Measurements from ENCODE around the gene MKKS.

The MKKS gene

DNA sequence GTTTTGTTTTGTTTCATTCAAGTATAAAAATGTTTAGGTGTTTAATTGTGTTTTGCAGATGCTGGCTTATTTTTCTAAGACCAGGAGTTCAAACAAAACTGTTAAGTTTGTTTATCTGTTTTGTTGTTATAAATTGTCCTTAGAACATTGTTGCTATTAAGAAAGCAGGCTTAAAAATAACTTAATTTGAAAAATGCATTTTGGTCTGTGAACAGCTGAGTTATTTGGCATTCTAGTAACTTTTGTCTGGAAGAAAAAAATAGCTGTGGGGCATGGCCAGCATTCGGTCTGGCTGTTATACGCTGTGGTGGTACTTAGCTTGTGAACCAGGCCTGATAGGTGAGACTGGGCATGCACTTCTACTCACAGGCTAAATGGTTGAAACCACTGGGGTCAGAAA lies 38.8 kb upstream of the MKKS start:
- Histone ChIP-seq H3K9me3 (ENCODE audit: low read depth, low read length) (no peaks in the 10 kb centered on the region), H3K4me3 (no peak overlapping the region), H3K9ac (ENCODE audit: insufficient read length) (no peak overlapping the region), H3K27ac (0 out of 2 replicates have a peak overlapping the region, but pooled peaks have one; percentile 14), H3K36me3 (ENCODE audit: insufficient read depth, low read length) (no peaks in the 10 kb centered on the region)
- TF ChIP-seq EZH2 (IDR thresholded peaks at IDR 0.05) (no peak), FOXP2 (optimal IDR thresholded peaks at IDR 0.05; ENCODE audit: control extremely low read depth, extremely low read length, insufficient read depth) (no peak), POLR2AphosphoS5 (IDR thresholded peaks at IDR 0.05; ENCODE audit: borderline replicate concordance, low read depth, low read length) (no peak)
- DNase-seq (ENCODE audit: low read depth, low spot score), result no peak

DNA sequence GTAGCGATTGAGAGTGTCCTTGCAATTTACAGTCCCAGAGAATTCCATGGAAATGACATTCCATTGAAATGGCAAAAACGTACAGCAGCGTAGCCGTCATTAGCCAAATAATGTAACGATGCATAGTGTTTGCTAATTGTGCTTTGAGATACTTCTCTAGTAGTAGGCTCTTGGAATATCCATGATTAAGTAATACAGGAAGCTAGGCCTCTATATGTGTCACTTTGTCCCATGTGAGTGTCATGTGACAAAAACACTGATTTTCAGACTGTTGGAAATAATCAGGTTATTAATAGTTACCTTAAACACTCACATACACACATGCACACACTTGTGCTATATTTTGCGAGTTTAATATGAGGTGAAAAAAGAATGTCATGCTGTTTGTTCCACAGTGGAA lies 36.3 kb upstream of the MKKS start:
- no peak overlapping the region for H3K27ac ChIP-seq
- TF ChIP-seq FOXP2 (optimal IDR thresholded peaks at IDR 0.05; ENCODE audit: control extremely low read depth, extremely low read length, insufficient read depth) (no peak), POLR2AphosphoS5 (IDR thresholded peaks at IDR 0.05; ENCODE audit: borderline replicate concordance, low read depth, low read length) (no peak), EZH2 (IDR thresholded peaks at IDR 0.05) (no peak)
- no peak overlapping the region for H3K4me3 ChIP-seq
- no peaks in the 10 kb centered on the region for H3K36me3 ChIP-seq (ENCODE audit: insufficient read depth, low read length)
- DNase-seq (ENCODE audit: low read depth, low spot score), result no peak
- H3K9ac ChIP-seq (ENCODE audit: insufficient read length), result no peak overlapping the region
- no peaks in the 10 kb centered on the region for H3K9me3 ChIP-seq (ENCODE audit: low read depth, low read length)

DNA sequence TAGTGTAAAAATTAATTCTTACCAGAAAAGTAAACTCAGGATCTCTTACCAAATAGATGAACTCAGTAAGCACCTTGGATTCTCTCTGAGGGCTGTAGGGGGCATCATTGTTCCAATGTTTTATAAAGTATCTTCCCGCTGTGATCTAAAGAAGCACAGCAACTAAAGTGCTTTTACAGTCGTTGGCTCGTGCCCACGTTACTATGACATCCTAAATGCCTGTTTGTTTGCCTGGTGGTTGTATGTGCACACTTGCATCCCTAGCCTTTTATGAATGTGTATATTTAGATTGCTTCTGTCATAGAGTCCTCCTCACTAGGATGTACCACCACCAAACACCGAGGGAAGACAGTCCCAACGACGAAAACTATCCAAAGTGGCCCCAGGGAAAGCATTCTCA lies 35.6 kb upstream of the MKKS start:
- no peak overlapping the region for H3K9ac ChIP-seq (ENCODE audit: insufficient read length)
- no peaks in the 10 kb centered on the region for H3K36me3 ChIP-seq (ENCODE audit: insufficient read depth, low read length)
- H3K27ac ChIP-seq, result no peak overlapping the region

DNA sequence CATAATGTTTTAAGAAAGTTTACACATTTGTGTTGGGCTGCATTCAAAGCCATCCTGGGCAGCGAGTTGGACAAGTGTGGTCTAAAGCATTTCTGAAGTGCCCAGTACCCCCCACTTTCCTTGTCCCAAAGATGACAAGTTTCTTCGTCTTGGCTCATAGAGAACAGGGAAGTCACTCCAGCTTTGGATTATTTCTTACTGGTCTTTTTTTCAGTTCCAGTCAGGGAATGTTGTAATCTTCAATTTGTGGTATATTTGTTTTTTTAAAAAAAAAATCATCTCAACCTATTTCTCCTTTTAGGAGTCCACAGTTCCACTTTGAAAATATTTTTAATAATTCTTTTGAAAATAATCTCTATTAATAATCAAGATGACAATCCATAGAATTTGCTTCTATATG lies 35.0 kb upstream of the MKKS start:
- no peak overlapping the region for H3K27ac ChIP-seq
- no peak for DNase-seq (ENCODE audit: low read depth, low spot score)

More for the DNA sequence above, 35.6 kb upstream of the MKKS start:
- DNase-seq (ENCODE audit: low read depth, low spot score), result peak; percentile 82
- H3K4me3 ChIP-seq, result no peak overlapping the region
- H3K9me3 ChIP-seq (ENCODE audit: low read depth, low read length), result no peaks in the 10 kb centered on the region
- no peak for TF ChIP-seq EZH2 (IDR thresholded peaks at IDR 0.05)
- TF ChIP-seq POLR2AphosphoS5 (IDR thresholded peaks at IDR 0.05; ENCODE audit: borderline replicate concordance, low read depth, low read length), result no peak
- no peak for TF ChIP-seq FOXP2 (optimal IDR thresholded peaks at IDR 0.05; ENCODE audit: control extremely low read depth, extremely low read length, insufficient read depth)

DNA sequence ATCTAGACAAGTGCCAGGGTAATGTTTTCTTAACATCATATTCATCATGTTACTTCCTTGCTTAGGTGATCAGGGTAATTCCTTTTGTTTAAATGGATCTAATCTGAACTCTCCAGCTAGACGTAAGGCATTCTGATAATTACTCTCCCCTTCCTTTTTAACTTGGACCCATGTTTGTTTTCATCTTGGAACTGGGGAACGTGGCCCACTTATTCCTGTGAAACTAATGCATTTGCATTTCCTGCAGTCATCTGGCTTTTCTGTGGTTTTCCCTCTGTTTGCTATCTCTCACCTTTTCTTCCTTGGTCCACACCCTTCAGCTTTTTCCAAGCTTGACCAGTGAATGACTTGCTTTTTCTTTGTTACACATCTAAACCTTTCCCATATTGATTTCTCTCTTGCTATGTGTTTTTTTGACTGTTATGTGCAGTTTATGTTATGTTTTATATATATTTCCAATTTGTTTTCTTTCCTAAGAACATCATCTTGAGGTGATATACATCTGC lies 34.4 kb upstream of the MKKS start:
- H3K27ac ChIP-seq, result no peak overlapping the region
- H3K9me3 ChIP-seq (ENCODE audit: low read depth, low read length), result no peaks in the 10 kb centered on the region
- DNase-seq (ENCODE audit: low read depth, low spot score), result no peak
- H3K9ac ChIP-seq (ENCODE audit: insufficient read length), result no peak overlapping the region
- TF ChIP-seq EZH2 (IDR thresholded peaks at IDR 0.05) (no peak), FOXP2 (optimal IDR thresholded peaks at IDR 0.05; ENCODE audit: control extremely low read depth, extremely low read length, insufficient read depth) (no peak), POLR2AphosphoS5 (IDR thresholded peaks at IDR 0.05; ENCODE audit: borderline replicate concordance, low read depth, low read length) (no peak)
- no peak overlapping the region for H3K4me3 ChIP-seq
- H3K36me3 ChIP-seq (ENCODE audit: insufficient read depth, low read length), result peaks cover 5% of the 10 kb centered on the region

More for the DNA sequence above, 35.0 kb upstream of the MKKS start:
- Histone ChIP-seq H3K9me3 (ENCODE audit: low read depth, low read length) (no peaks in the 10 kb centered on the region), H3K9ac (ENCODE audit: insufficient read length) (no peak overlapping the region), H3K36me3 (ENCODE audit: insufficient read depth, low read length) (no peaks in the 10 kb centered on the region), H3K4me3 (no peak overlapping the region)
- TF ChIP-seq FOXP2 (optimal IDR thresholded peaks at IDR 0.05; ENCODE audit: control extremely low read depth, extremely low read length, insufficient read depth), result no peak
- TF ChIP-seq EZH2 (IDR thresholded peaks at IDR 0.05), result no peak
- TF ChIP-seq POLR2AphosphoS5 (IDR thresholded peaks at IDR 0.05; ENCODE audit: borderline replicate concordance, low read depth, low read length), result no peak

DNA sequence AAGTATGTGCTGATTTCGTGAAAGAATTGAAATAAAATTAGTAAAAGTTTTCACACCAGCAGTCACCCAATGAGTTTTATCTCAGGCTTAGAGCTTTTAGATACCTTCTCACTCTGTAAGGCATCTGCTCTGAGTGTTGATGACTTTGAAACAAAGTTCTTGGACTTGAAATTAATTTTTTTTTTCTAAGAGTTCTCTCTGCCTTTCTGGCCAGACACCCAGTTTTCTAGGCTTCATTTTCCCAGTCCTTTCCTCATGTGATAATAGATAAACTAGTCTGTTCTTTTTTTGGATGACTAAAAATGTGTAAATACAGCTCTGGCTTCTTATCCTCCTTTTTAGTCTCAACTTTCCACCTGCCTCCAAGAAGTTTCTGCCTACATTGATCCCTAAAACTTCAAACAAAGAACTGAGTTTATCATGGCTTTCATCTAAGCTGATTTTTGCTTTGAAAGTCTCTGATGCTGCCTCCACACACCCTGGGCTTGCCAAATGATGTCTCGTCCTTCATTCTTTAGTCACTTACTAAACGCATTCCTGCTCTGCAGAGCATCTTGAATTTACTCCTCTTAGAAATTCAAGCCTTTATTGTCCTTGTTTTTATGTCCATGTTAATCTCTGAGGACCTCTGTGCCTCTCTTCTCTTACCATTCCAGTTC lies 33.8 kb upstream of the MKKS start:
- Histone ChIP-seq H3K4me3 (no peak overlapping the region), H3K36me3 (ENCODE audit: insufficient read depth, low read length) (peaks cover 8% of the 10 kb centered on the region), H3K27ac (no peak overlapping the region; the same call in 1 of the 2 replicates), H3K9me3 (ENCODE audit: low read depth, low read length) (no peaks in the 10 kb centered on the region), H3K9ac (ENCODE audit: insufficient read length) (no peak overlapping the region)
- DNase-seq (ENCODE audit: low read depth, low spot score), result no peak
- TF ChIP-seq FOXP2 (optimal IDR thresholded peaks at IDR 0.05; ENCODE audit: control extremely low read depth, extremely low read length, insufficient read depth) (no peak), EZH2 (IDR thresholded peaks at IDR 0.05) (no peak), POLR2AphosphoS5 (IDR thresholded peaks at IDR 0.05; ENCODE audit: borderline replicate concordance, low read depth, low read length) (no peak)

DNA sequence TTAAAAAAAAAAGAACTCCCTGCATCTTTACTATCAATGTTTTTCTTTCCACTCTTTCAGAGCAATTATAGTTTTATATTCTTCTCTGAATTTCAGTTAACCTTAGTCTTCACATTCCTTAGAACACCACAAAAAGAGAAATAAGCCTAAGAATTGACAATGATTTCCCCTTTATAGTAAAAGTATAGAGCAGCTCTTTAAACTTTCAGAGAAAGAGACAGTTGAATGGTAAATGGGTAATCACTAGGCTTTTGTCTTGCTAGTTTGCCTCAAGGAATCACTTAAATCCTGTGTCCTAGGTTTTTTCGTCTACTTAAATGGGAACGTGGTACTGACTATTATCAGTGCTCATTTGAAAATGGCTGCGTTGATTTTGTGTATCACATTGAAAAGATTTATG lies 32.8 kb upstream of the MKKS start:
- peak overlapping the region; percentile 85 for H3K27ac ChIP-seq

DNA sequence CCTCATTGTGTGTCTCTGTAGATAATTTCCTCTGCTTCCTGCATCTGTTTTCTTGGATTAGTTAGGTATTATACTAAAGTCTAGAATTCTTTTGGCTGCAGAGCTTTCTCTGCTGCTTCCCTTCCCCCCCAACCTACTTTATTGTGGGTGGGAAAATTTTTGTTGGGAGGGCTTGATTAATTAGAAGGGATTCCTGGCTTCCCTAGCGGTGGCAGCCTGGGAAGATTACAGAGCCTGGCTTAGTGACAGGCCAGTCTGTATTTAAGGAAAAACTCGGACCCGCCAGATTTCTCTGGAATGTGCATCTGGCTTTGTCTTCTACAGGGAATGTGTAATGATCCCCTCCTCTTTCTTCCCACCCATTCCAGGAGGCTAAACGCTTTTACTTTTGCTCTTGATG lies 32.3 kb upstream of the MKKS start:
- Histone ChIP-seq H3K27ac (peak overlapping the region; percentile 85), H3K36me3 (ENCODE audit: insufficient read depth, low read length) (peaks cover 10% of the 10 kb centered on the region), H3K9ac (ENCODE audit: insufficient read length) (peak overlapping the region; percentile 37), H3K4me3 (peak overlapping the region; percentile 61), H3K9me3 (ENCODE audit: low read depth, low read length) (no peaks in the 10 kb centered on the region; the same call in 1 of the 2 replicates)
- TF ChIP-seq FOXP2 (optimal IDR thresholded peaks at IDR 0.05; ENCODE audit: control extremely low read depth, extremely low read length, insufficient read depth) (no peak), POLR2AphosphoS5 (IDR thresholded peaks at IDR 0.05; ENCODE audit: borderline replicate concordance, low read depth, low read length) (no peak), EZH2 (IDR thresholded peaks at IDR 0.05) (no peak)
- no peak for DNase-seq (ENCODE audit: low read depth, low spot score)

More for the DNA sequence above, 32.8 kb upstream of the MKKS start:
- no peaks in the 10 kb centered on the region; the same call in 1 of the 2 replicates for H3K9me3 ChIP-seq (ENCODE audit: low read depth, low read length)
- TF ChIP-seq EZH2 (IDR thresholded peaks at IDR 0.05), result no peak
- no peak for TF ChIP-seq POLR2AphosphoS5 (IDR thresholded peaks at IDR 0.05; ENCODE audit: borderline replicate concordance, low read depth, low read length)
- TF ChIP-seq FOXP2 (optimal IDR thresholded peaks at IDR 0.05; ENCODE audit: control extremely low read depth, extremely low read length, insufficient read depth), result no peak
- no peak for DNase-seq (ENCODE audit: low read depth, low spot score)
- peaks cover 8% of the 10 kb centered on the region for H3K36me3 ChIP-seq (ENCODE audit: insufficient read depth, low read length)
- H3K9ac ChIP-seq (ENCODE audit: insufficient read length), result peak overlapping the region; percentile 37
- peak overlapping the region; percentile 61 for H3K4me3 ChIP-seq

Data from SK-N-MC (cell line).